GM21717 (cell line): ENCODE data around the gene FAM25A.
"Not testable (repeated sequence)": the region's sequence is repeated elsewhere in the genome, so short reads cannot be mapped to it uniquely, and the experiment has no call there.

Source experiments
- ATAC-seq: cut with Tn5 transposase; IDR thresholded peaks from one replicate; pipeline ENCODE4 v1.9.1; 2021; ENCODE audit warnings: mild to moderate bottlenecking, moderate library complexity; ENCODE audit not compliant: unreplicated experiment

FAM25A gene

GRCh38 chr10:87020056-87020455, at the start of gene FAM25A:
FAM25A (plus strand) TSS chr10:87020294; CDS start chr10:87020325, 31 bp downstream.
- ATAC-seq = not testable (repeated sequence)

- no peak for ATAC-seq
These were observed 49.2 kb upstream of the FAM25A start for GRCh38 chr10:86970982-86971231.

GRCh38 chr10:86971232-86971991, 48.7 kb upstream of the FAM25A start:
- peak; percentile 75 for ATAC-seq

GRCh38 chr10:86972613-86973380, 47.3 kb upstream of the FAM25A start:
- no peak for ATAC-seq

- ATAC-seq = no peak
These were observed 45.6 kb upstream of the FAM25A start for GRCh38 chr10:86974484-86974883.

- no peak for ATAC-seq
These were observed 43.6 kb upstream of the FAM25A start for GRCh38 chr10:86976362-86977056.

- not testable (repeated sequence) for ATAC-seq
These were observed 41.6 kb upstream of the FAM25A start for GRCh38 chr10:86978457-86978856.

- ATAC-seq = no peak
These were observed 40.7 kb upstream of the FAM25A start for GRCh38 chr10:86979296-86979818.

- no peak for ATAC-seq
These were observed 40.1 kb upstream of the FAM25A start for GRCh38 chr10:86979977-86980448.

GRCh38 chr10:86981020-86981419, 39.1 kb upstream of the FAM25A start:
- not testable (repeated sequence) for ATAC-seq

GRCh38 chr10:86981716-86982115, 38.4 kb upstream of the FAM25A start:
- ATAC-seq = no peak

GRCh38 chr10:86984498-86984897, 35.6 kb upstream of the FAM25A start:
- ATAC-seq = not testable (repeated sequence)

GRCh38 chr10:86988520-86988919, 31.6 kb upstream of the FAM25A start:
- no peak for ATAC-seq

GRCh38 chr10:86991362-86991761, 28.7 kb upstream of the FAM25A start:
- ATAC-seq = not testable (repeated sequence)

- ATAC-seq = no peak
These were observed 27.6 kb upstream of the FAM25A start for GRCh38 chr10:86992456-86992855.

- no peak for ATAC-seq
These were observed 27.2 kb upstream of the FAM25A start for GRCh38 chr10:86992929-86993328.

- not testable (repeated sequence) for ATAC-seq
These were observed 20.2 kb upstream of the FAM25A start for GRCh38 chr10:86999802-87000403.

GRCh38 chr10:87000491-87000890, 19.6 kb upstream of the FAM25A start:
- ATAC-seq = no peak

- not testable (repeated sequence) for ATAC-seq
These were observed 13.0 kb upstream of the FAM25A start for GRCh38 chr10:87007124-87007523.

GRCh38 chr10:87007674-87008073, 12.4 kb upstream of the FAM25A start:
- not testable (repeated sequence) for ATAC-seq

- not testable (repeated sequence) for ATAC-seq
These were observed 11.8 kb upstream of the FAM25A start for GRCh38 chr10:87008303-87008702.
